HEK293 (cell line): ENCODE data around the gene LTN1.

ENCODE experiments used
- GLI2 ChIP-seq: fragments of 450-650 bp; formaldehyde crosslinking; IDR thresholded peaks from 2 replicates; pipeline ENCODE4; 2017; ENCODE audit warnings: missing biosample characterization, missing genetic modification characterization, low read depth, borderline replicate concordance
- HOXA7 ChIP-seq: sonication (generic); formaldehyde crosslinking; IDR thresholded peaks from 2 replicates; pipeline ENCODE4 v1.8.1; 2022; ENCODE audit warnings: missing genetic modification reagents, borderline replicate concordance
- KLF10 ChIP-seq: fragments of 450-650 bp; IDR thresholded peaks from 2 replicates; pipeline ENCODE4 v1.5.1; 2018; ENCODE audit warnings: missing biosample characterization, mild to moderate bottlenecking, missing genetic modification characterization
- KLF7 ChIP-seq: fragments of 450-650 bp; formaldehyde crosslinking; IDR thresholded peaks from 2 replicates; pipeline ENCODE4 v1.5.1; 2016; ENCODE audit warnings: missing biosample characterization, missing genetic modification characterization, borderline replicate concordance
- KLF8 ChIP-seq: fragments of 450-650 bp; formaldehyde crosslinking; IDR thresholded peaks from 2 replicates; pipeline ENCODE4 v1.5.1; 2016; ENCODE audit warnings: missing biosample characterization, missing genetic modification characterization
- PRDM1 ChIP-seq: fragments of 450-650 bp; formaldehyde crosslinking; IDR thresholded peaks from 2 replicates; pipeline ENCODE4; 2016; ENCODE audit warnings: missing biosample characterization, missing genetic modification characterization
- ZFP37 ChIP-seq: fragments of 450-650 bp; formaldehyde crosslinking; IDR thresholded peaks from 2 replicates; pipeline ENCODE4 v1.5.1; 2016; ENCODE audit warnings: missing biosample characterization, missing genetic modification characterization
- ZNF121 ChIP-seq: fragments of 450-650 bp; formaldehyde crosslinking; IDR thresholded peaks from 2 replicates; pipeline ENCODE4 v1.5.1; 2016; ENCODE audit warnings: missing biosample characterization, missing genetic modification characterization
- ZNF146 ChIP-seq: fragments of 450-650 bp; formaldehyde crosslinking; IDR thresholded peaks from 2 replicates; pipeline ENCODE4 v1.5.1; 2016; ENCODE audit warnings: missing biosample characterization, missing genetic modification characterization
- ZNF157 ChIP-seq: fragments of 450-650 bp; formaldehyde crosslinking; IDR thresholded peaks from 2 replicates; pipeline ENCODE4 v1.5.1; 2016; ENCODE audit warnings: missing biosample characterization, missing genetic modification characterization
- ZNF2 ChIP-seq: fragments of 450-650 bp; formaldehyde crosslinking; IDR thresholded peaks from 2 replicates; pipeline ENCODE4 v1.5.1; 2016; ENCODE audit warnings: missing biosample characterization, missing genetic modification characterization
- ZNF211 ChIP-seq: fragments of 450-650 bp; formaldehyde crosslinking; IDR thresholded peaks from 2 replicates; pipeline ENCODE4 v1.5.1; 2016; ENCODE audit warnings: low read depth, missing biosample characterization, missing genetic modification characterization
- ZNF223 ChIP-seq: fragments of 450-650 bp; formaldehyde crosslinking; IDR thresholded peaks from 2 replicates; pipeline ENCODE4 v1.5.1; 2016; ENCODE audit warnings: missing biosample characterization, missing genetic modification characterization
- ZNF274 ChIP-seq, 2 experiments: fragments of 200-500 bp in 1 of 2; fragments of 450-650 bp in 1 of 2; sonication (Bioruptor generic) in 1 of 2; formaldehyde crosslinking in 1 of 2; IDR thresholded peaks; 2 replicates each; pipeline versions ENCODE4 v1.5.1 to v1.6.1; 2014 to 2016; ENCODE audit warnings: borderline replicate concordance in 1 of 2, inconsistent platforms in 1 of 2, low read length in 1 of 2, missing biosample characterization in 1 of 2, missing genetic modification characterization in 1 of 2
- ZNF350 ChIP-seq: fragments of 450-650 bp; formaldehyde crosslinking; IDR thresholded peaks from 2 replicates; pipeline ENCODE4 v1.5.0; 2017; ENCODE audit warnings: missing biosample characterization, mild to moderate bottlenecking, missing genetic modification characterization
- ZNF394 ChIP-seq: fragments of 450-650 bp; formaldehyde crosslinking; IDR thresholded peaks from 2 replicates; pipeline ENCODE4 v1.5.1; 2016; ENCODE audit warnings: missing biosample characterization, missing genetic modification characterization, mild to moderate bottlenecking, moderate library complexity, borderline replicate concordance
- ZNF404 ChIP-seq: fragments of 450-650 bp; formaldehyde crosslinking; IDR thresholded peaks from 2 replicates; pipeline ENCODE4 v1.5.1; 2017; ENCODE audit warnings: missing biosample characterization, missing genetic modification characterization
- ZNF514 ChIP-seq: fragments of 450-650 bp; formaldehyde crosslinking; IDR thresholded peaks from 2 replicates; pipeline ENCODE4 v1.5.1; 2016; ENCODE audit warnings: missing biosample characterization, missing genetic modification characterization
- ZNF529 ChIP-seq: fragments of 450-650 bp; formaldehyde crosslinking; IDR thresholded peaks from 2 replicates; pipeline ENCODE4 v1.5.1; 2017; ENCODE audit warnings: missing genetic modification characterization, missing biosample characterization; ENCODE audit not compliant: insufficient replicate concordance
- ZNF555 ChIP-seq: fragments of 450-650 bp; formaldehyde crosslinking; conservative IDR thresholded peaks from 2 replicates; pipeline ENCODE4 v1.5.1; 2017; ENCODE audit warnings: missing biosample characterization, mild to moderate bottlenecking, missing genetic modification characterization, inconsistent platforms
- ZNF621 ChIP-seq: fragments of 450-650 bp; formaldehyde crosslinking; IDR thresholded peaks from 2 replicates; pipeline ENCODE4 v1.5.1; 2017; ENCODE audit warnings: missing biosample characterization, missing genetic modification characterization
- ZNF626 ChIP-seq: fragments of 450-650 bp; sonication (Bioruptor Pico); formaldehyde crosslinking; IDR thresholded peaks from 2 replicates; pipeline ENCODE4 v1.5.1; 2018; ENCODE audit warnings: missing biosample characterization, missing genetic modification characterization, inconsistent platforms
- ZNF792 ChIP-seq: fragments of 450-650 bp; formaldehyde crosslinking; IDR thresholded peaks from 2 replicates; pipeline ENCODE4 v1.5.1; 2016; ENCODE audit warnings: missing biosample characterization, missing genetic modification characterization
- ZNF837 ChIP-seq: fragments of 450-650 bp; formaldehyde crosslinking; IDR thresholded peaks from 2 replicates; pipeline ENCODE4 v1.5.1; 2016; ENCODE audit warnings: missing biosample characterization, missing genetic modification characterization
- TF ChIP-seq, protein P1 (sequence below): fragments of 450-650 bp; formaldehyde crosslinking; IDR thresholded peaks from 2 replicates; pipeline ENCODE4 v1.5.1; 2016; ENCODE audit warnings: missing biosample characterization, missing genetic modification characterization
- TF ChIP-seq, protein P2 (sequence below): fragments of 450-650 bp; formaldehyde crosslinking; IDR thresholded peaks from 2 replicates; pipeline ENCODE4 v1.5.1; 2016; ENCODE audit warnings: missing biosample characterization, missing genetic modification characterization
- TF ChIP-seq, protein P3 (sequence below): sonication (generic); formaldehyde crosslinking; IDR thresholded peaks from 2 replicates; pipeline ENCODE4 v1.8.1; 2022; ENCODE audit warnings: mild to moderate bottlenecking, moderate library complexity, missing genetic modification reagents
- TF ChIP-seq, protein P4 (sequence below): fragments of 450-650 bp; formaldehyde crosslinking; IDR thresholded peaks from 2 replicates; pipeline ENCODE4 v1.5.1; 2016; ENCODE audit warnings: missing biosample characterization, missing genetic modification characterization
- TF ChIP-seq, protein P5 (sequence below): fragments of 450-650 bp; formaldehyde crosslinking; IDR thresholded peaks from 2 replicates; pipeline ENCODE4 v1.5.1; 2016; ENCODE audit warnings: missing biosample characterization, missing genetic modification characterization
- TF ChIP-seq, protein P6 (sequence below): IDR thresholded peaks from 2 replicates; pipeline ENCODE4 v1.6.1; 2011; ENCODE audit warnings: mild to moderate bottlenecking, low read depth, low read length, borderline replicate concordance
- TF ChIP-seq, protein P7 (sequence below): fragments of 450-650 bp; formaldehyde crosslinking; IDR thresholded peaks from 2 replicates; pipeline ENCODE4 v1.5.1; 2016; ENCODE audit warnings: missing biosample characterization, missing genetic modification characterization

Gene LTN1

DNA sequence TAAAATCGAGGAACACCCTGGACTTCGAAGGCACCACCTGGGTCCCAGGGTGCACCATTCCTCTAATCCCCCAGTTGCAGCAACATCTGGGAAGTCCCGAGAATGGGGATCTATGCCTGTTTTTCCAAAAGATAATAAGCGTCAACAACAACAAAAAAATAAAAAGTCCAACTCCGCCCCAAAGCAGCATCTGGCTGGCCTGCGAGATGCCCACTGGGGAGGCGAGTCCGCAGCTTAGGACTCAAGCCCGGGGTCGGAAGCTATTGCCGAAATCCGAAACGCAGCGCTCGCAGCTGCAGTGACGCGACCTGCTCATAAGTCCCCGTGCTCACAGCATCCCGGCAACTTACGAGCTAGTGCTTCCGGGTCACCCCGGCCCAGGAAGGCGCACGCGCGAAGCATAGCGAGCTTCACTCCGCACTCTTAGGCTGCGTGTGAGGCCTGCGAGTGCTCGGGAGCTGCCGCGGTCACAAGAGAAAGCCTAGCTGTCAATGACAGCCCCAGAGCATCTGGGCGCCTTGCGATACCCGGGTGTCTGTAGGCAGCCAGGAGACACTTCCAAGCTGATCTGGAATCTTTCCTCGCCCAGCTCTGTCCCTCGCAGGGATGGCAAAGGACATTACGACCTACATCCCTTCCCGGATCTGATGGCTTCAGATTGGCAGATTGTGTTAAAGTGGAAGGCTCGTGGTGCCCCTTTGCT is 9.9 kb upstream of the LTN1 start (continued):
- TF ChIP-seq ZNF211 (tag by site-specific recombination) (no peak), ZNF157 (tag by site-specific recombination) (no peak), GLI2 (tag by site-specific recombination) (no peak), KLF10 (tag by site-specific recombination) (no peak), ZNF626 (tag by site-specific recombination) (no peak), ZNF529 (no peak), KLF7 (tag by site-specific recombination) (no peak), KLF8 (tag by site-specific recombination) (peak; percentile 63; the same call in 1 of the 2 replicates), HOXA7 (CRISPR knock-in tag) (no peak), ZNF837 (no peak), ZNF514 (tag by site-specific recombination) (no peak), ZNF121 (tag by site-specific recombination) (no peak), ZNF555 (tag by site-specific recombination) (no peak), ZNF146 (tag by site-specific recombination) (no peak), ZNF792 (tag by site-specific recombination) (no peak), ZNF274 (IDR thresholded peaks at IDR 0.05; ENCODE audit: low read length) (no peak), ZNF274 (tag by site-specific recombination; IDR thresholded peaks at IDR 0.05; ENCODE audit: borderline replicate concordance) (no peak), ZNF404 (tag by site-specific recombination) (no peak), ZNF621 (no peak), ZNF223 (tag by site-specific recombination) (no peak), PRDM1 (no peak), ZNF350 (tag by site-specific recombination) (no peak), ZFP37 (tag by site-specific recombination) (0 out of 2 replicates have a peak, but pooled peaks have one; percentile 47), ZNF394 (peak; percentile 64; the same call in 1 of the 2 replicates), ZNF2 (tag by site-specific recombination) (peak; percentile 65)
- TF ChIP-seq, protein P1, sequence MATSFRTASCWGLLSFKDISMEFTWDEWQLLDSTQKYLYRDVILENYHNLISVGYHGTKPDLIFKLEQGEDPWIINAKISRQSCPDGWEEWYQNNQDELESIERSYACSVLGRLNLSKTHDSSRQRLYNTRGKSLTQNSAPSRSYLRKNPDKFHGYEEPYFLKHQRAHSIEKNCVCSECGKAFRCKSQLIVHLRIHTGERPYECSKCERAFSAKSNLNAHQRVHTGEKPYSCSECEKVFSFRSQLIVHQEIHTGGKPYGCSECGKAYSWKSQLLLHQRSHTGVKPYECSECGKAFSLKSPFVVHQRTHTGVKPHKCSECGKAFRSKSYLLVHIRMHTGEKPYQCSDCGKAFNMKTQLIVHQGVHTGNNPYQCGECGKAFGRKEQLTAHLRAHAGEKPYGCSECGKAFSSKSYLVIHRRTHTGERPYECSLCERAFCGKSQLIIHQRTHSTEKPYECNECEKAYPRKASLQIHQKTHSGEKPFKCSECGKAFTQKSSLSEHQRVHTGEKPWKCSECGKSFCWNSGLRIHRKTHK (tag by site-specific recombination): no peak
- TF ChIP-seq, protein P2, sequence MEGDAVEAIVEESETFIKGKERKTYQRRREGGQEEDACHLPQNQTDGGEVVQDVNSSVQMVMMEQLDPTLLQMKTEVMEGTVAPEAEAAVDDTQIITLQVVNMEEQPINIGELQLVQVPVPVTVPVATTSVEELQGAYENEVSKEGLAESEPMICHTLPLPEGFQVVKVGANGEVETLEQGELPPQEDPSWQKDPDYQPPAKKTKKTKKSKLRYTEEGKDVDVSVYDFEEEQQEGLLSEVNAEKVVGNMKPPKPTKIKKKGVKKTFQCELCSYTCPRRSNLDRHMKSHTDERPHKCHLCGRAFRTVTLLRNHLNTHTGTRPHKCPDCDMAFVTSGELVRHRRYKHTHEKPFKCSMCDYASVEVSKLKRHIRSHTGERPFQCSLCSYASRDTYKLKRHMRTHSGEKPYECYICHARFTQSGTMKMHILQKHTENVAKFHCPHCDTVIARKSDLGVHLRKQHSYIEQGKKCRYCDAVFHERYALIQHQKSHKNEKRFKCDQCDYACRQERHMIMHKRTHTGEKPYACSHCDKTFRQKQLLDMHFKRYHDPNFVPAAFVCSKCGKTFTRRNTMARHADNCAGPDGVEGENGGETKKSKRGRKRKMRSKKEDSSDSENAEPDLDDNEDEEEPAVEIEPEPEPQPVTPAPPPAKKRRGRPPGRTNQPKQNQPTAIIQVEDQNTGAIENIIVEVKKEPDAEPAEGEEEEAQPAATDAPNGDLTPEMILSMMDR (tag by site-specific recombination): peak; percentile 14; the same call in 1 of the 2 replicates
- TF ChIP-seq, protein P3, sequence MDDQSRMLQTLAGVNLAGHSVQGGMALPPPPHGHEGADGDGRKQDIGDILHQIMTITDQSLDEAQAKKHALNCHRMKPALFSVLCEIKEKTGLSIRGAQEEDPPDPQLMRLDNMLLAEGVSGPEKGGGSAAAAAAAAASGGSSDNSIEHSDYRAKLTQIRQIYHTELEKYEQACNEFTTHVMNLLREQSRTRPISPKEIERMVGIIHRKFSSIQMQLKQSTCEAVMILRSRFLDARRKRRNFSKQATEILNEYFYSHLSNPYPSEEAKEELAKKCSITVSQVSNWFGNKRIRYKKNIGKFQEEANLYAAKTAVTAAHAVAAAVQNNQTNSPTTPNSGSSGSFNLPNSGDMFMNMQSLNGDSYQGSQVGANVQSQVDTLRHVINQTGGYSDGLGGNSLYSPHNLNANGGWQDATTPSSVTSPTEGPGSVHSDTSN (CRISPR knock-in tag): no peak
- TF ChIP-seq, protein P4, sequence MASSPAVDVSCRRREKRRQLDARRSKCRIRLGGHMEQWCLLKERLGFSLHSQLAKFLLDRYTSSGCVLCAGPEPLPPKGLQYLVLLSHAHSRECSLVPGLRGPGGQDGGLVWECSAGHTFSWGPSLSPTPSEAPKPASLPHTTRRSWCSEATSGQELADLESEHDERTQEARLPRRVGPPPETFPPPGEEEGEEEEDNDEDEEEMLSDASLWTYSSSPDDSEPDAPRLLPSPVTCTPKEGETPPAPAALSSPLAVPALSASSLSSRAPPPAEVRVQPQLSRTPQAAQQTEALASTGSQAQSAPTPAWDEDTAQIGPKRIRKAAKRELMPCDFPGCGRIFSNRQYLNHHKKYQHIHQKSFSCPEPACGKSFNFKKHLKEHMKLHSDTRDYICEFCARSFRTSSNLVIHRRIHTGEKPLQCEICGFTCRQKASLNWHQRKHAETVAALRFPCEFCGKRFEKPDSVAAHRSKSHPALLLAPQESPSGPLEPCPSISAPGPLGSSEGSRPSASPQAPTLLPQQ (tag by site-specific recombination): peak; percentile 74
- TF ChIP-seq, protein P5, sequence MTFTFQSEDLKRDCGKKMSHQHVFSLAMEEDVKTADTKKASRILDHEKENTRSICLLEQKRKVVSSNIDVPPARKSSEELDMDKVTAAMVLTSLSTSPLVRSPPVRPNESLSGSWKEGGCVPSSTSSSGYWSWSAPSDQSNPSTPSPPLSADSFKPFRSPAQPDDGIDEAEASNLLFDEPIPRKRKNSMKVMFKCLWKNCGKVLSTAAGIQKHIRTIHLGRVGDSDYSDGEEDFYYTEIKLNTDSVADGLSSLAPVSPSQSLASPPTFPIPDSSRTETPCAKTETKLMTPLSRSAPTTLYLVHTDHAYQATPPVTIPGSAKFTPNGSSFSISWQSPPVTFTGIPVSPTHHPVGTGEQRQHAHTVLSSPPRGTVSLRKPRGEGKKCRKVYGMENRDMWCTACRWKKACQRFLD (tag by site-specific recombination): no peak
- TF ChIP-seq, protein P6, sequence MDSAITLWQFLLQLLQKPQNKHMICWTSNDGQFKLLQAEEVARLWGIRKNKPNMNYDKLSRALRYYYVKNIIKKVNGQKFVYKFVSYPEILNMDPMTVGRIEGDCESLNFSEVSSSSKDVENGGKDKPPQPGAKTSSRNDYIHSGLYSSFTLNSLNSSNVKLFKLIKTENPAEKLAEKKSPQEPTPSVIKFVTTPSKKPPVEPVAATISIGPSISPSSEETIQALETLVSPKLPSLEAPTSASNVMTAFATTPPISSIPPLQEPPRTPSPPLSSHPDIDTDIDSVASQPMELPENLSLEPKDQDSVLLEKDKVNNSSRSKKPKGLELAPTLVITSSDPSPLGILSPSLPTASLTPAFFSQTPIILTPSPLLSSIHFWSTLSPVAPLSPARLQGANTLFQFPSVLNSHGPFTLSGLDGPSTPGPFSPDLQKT: no peak
- TF ChIP-seq, protein P7, sequence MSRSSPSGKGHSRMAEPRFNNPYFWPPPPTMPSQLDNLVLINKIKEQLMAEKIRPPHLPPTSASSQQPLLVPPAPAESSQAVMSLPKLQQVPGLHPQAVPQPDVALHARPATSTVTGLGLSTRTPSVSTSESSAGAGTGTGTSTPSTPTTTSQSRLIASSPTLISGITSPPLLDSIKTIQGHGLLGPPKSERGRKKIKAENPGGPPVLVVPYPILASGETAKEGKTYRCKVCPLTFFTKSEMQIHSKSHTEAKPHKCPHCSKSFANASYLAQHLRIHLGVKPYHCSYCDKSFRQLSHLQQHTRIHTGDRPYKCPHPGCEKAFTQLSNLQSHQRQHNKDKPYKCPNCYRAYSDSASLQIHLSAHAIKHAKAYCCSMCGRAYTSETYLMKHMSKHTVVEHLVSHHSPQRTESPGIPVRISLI (tag by site-specific recombination): no peak
